Hindlimb muscle (tissue), 1 donor: ENCODE data around the gene CIAO2B. TPM values are rescaled to one million over a fixed set of nuclear protein-coding genes. Genes with fewer than 3 reads are reported as not detected.
"Not testable (repeated sequence)": the region's sequence is repeated elsewhere in the genome, so short reads cannot be mapped to it uniquely, and the experiment has no call there.

Experiments
- DNase-seq: peaks from one replicate; pipeline ENCODE4 v3.0.0-alpha.2; 2013
- polyA plus RNA-seq: library from polyadenylated mRNA; unstranded; fragments of 120-200 nt; gene quantifications from one replicate; pipeline ENCODE4 v1.2.1, GENCODE V29; 2013; ENCODE audit not compliant: insufficient read length

Gene CIAO2B
- polyA plus RNA-seq, 1 donor = 88.3 TPM

DNA sequence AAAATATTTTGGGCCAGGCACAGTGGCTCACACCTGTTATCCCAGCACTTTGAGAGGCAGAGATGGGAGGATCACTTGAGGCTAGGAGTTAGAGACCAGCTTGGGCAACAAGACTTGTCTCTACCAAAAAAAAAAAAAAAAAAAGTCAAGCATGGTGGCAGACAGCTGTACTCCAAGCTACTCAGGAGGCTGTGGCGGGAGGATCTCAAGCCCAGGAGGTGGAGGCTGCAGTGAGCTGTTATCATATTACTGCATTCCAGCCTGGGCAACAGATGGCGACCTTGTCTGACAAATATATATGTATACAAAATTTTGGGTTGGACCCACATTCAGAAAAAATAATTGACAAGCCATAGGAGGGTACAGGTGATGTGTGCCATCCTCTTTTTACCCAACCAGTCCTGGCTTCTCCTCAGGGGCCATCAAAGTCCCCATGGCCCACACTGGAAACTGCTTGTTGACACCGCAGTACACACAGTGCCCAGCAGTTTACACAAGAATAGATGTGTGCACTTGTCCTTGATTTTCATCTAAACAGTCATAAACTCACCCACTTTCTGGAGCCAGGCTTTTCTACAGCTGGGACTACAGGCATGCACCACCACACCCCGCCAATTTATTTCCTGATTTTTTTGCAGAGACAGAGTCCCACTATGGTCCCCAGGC, 2.8 kb upstream of the CIAO2B start:
- no peak for DNase-seq

DNA sequence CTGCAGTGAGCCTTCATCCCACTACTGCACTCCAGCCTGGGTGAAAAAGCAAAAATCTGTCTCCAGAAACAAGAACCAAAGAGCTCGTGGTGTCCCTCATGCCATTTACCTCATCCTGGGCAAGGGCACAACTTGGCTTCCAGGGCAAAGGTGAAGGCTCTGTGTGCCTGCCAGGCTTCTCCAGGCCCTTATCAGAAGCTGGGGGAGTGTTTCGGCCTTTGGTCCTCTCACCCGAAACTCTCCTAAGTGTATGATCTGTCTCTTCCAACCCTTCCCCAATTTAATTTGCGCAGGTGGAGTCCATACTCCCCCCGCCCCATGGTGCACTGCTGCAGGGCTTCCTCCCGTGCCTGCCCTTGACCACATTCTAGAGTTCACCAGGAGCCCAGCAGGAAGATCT, 2.3 kb upstream of the CIAO2B start:
- DNase-seq = no peak

- no peak for DNase-seq
Observed at GRCh38 chr16:66935314-66936011, 1.3 kb upstream of the CIAO2B start, which contains the start of gene CES2. Gene CES2 (plus strand): TSS chr16:66935516. CDS start chr16:66935636, 120 bp downstream.

DNA sequence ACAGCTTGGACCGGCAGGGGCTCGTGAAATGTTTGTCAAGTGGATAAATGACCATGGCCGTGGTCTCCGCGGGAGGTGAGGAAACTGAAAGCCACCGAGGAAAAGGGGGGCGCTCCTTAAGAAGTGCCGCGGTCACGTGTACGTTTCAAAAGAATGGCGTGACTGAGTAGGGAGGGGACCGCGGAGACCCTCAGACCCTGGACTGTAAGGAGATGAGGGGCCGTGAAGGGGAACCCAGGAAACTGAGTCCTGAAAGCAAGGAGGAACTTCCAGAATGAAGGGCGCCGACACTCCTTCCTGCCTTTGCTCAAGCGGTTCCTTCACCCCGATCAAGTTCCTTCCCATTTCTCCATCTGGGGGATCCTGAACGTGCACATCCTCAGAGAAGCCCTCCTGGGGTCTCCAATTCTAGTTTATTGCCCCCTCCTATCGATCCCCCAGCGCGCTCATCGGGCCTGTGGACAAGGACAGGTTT, 674 bp upstream of the CIAO2B start:
- DNase-seq = not testable (repeated sequence)

DNA sequence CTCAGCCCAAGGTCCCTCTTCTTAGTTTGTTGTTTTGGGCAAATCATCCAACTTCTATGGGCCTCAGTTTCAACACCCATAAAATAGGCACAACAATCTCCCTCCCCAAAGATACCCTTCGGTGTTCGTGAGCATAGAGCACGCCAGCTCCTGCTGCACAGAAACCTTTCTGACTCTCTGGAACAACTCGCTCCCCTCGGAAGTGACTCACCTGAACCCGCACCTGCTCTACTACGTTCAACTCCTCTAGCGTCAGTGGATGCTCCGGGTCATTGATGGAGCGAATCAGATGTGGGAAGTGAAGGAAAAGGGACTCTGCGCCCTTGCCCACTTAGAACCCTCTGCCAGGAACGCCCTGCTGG, 445 bp downstream of the CIAO2B start:
- no peak for DNase-seq

DNA sequence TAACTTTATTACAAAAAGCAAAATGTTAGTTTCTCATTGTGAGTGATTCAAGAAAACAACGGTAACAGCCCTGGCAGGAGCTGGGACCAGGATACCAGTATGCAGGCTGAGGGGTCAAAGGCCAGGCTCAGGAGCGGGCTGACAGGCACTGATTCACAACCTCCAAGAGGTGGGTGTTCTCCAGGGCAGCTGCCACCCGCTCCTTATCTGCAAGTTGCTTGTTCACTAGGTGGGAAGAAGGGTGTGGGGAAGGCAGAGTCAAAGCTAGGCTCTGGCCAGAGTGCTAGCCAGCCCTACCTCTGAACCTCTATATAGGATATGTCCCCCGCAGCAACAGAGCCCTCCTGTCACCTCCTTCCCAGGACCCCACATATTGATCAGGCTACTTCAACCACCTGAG, 2.1 kb downstream of the CIAO2B start:
- DNase-seq = no peak

DNA sequence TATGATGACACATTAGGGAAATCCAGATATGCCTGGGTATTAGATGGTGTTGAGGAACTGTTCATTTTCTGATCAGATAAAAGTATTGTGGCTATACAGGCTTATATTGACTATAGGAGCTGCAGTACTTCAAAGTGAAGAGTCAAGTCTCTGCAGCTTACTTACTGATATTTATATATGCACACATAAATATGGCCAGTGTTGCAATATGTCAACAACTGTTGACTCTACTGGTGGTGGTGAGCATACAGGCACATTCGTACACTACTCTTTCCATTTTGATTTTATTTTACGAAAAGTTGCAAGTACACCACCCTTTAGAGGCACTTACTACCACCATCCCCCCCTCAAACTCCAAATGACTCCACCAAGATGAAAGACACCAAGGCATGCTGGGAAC, 2.5 kb downstream of the CIAO2B start:
- DNase-seq = no peak

- DNase-seq = no peak
Observed at GRCh38 chr16:66930189-66930588, 4.0 kb downstream of the CIAO2B start.

DNA sequence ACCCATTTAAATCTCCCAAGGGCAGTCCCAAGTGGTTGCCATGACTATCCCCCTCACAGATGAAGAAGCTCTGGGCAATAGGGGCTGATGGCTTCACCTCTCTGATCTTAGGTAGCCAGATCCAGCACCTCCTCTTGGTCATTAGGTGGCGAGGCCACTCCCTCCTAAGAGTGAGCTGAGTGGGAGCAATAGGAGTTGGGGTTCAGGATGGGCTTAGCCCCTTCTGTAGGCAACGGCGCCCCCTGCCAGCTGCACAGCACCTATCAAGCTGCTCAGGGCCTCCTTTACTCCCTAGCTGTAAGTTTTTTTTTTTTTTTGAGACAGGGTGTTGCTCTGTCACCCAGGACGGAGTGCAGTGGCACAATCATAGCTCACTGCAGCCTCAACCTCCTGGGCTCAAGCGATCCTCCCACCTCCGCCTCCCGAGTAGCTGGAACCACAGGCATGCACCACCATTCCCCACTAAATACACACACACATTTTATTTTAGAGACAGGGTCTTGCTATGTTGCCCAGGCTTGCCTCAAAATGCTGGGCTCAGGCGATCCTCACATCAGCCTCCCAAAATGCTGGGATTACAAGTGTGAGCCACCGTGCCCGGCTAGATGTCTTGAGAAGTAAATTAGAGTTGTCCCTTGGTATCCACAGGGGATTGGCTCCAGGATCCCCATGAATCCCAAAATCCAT, 5.4 kb downstream of the CIAO2B start:
- DNase-seq = no peak

DNA sequence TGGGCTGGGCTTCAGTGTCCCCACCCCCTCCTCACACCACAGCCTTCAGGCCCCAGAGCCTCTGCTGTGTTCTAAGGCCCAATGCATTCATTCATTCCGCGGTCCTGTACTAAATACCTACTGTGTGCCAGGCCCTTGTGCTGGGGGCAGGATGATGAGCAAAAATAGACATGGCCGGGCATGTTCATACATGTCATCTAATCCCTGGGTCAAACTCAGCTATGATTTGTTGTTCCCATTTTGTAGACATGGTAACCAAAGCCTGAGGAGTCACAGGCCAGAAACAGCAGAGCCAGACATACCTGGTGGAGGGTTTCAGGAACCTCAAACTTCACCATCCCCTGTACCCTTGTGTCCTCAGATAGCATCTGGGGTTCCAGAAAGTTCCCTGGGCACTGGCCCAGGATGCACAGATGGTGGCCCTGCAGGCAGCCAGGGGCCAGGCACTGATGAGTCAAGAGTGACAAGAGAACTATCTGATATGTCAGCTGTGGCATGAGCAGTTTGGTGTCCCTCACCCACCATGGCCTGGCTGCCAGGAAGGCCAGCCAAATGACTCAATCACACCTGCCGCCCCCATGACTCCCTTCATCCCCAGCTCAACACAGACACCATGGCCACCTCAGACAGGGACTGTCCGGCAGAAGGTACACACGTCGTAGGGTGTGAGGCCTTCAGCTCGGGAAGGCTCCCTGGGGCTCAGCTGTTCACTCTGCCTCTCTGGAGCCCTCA, 6.1 kb downstream of the CIAO2B start:
- no peak for DNase-seq

- DNase-seq = no peak
Observed at GRCh38 chr16:66926961-66927436, 7.2 kb downstream of the CIAO2B start.

DNA sequence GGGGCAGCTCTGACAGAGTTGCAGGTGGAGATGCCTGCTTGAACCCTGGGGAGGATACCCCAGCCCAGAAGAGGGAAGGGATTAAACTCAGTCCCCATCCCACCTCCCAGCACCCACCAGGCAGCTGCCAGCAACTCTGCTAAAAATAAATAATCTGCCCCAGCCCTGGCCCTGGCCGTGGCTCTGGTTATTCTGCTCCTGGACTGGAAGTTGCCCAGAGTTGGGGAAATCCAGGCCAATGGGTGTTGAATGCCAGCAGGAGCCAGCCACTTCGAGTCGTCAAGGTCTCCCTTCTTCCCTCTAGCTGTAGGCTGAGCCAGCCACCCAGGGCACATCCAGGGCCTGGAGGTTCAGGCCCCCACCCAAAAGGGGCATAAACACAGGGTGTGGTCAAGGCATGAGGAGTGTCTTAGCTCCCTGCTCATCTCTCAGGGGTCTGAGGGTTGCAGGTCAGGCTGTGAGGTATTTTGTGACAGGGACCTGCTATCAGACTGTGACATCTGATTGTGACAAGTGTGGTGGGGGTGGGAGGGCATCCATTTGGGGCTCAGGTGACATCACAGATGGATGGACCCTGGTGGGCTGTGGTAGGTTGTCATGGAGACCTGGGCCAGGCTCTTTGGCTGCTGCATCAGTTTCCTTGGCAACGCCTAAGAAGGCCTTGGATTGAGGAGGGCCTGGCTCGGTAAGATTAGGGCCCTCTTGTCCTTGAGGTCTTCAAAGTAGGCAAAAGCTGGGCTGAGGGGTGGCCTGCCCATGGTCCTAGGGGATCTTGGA, 7.8 kb downstream of the CIAO2B start:
- DNase-seq = no peak

DNA sequence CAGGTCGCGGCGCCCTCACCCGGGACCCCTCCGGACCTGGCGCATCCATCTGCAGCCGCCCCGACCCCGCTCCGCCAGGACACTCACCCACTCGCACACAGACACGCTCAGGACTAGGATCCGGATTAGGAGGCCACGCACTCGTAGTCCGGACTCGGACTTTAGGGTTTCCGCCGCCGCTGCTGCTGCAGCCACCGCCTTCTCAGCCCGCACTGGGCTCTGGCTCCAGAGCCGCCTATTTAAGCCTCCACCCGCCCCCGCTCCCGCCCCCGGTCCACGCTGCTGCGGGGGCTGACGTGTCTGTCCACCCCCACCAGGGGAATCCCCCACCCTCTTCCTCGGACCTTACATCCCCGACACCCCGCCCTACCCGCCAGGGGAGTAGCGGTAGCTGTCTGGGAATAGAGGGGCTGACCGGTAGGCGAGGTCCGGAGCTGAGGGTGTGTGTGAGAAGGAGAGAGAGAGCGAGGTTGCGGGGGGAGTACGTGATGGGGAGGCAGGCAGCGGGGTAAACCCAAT, 8.8 kb downstream of the CIAO2B start, which contains the start of gene RRAD:
TSS of gene RRAD (minus strand) at position 214 of the 519 bp plus-strand sequence. CDS start 356 bp downstream, outside the sequence.
- no peak for DNase-seq

DNA sequence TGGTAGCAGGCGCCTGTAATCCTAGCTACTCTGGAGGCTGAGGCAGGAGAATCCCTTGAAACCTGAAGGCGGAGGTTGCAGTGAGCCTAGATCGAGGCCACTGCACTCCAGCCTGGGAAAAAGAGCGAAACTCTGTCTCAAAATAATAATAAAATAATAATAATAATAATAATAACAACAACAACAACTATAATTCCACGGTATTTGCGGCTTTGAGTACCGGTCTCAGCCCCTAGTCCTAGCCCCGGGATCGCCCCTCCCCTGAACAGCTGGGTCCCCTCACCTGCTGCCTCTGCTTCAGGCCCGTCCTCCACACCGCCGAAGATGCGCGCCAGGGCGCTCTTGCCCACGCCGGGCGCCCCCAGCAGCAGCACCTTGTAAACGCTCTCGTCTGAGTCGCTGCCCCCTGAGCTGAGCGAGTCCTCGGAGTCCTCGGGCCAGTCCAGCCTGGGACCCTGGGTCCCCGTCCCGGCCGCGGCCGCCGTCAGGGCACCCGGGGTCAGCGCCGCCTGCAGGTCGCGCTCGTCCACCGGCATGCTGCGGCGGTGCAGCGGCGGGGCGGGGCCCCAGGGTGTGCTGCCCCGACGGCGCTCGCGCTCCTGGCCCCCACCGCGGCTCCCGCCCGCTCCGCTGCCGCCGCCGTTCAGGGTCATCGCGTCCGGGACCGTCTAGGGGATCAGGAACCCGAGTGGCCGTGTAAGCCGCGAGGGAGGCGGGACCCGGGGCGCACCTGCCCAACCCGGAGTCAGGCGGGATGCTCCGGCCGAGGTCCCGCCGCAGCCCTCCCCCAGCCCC, 9.5 kb downstream of the CIAO2B start:
- DNase-seq = no peak

DNA sequence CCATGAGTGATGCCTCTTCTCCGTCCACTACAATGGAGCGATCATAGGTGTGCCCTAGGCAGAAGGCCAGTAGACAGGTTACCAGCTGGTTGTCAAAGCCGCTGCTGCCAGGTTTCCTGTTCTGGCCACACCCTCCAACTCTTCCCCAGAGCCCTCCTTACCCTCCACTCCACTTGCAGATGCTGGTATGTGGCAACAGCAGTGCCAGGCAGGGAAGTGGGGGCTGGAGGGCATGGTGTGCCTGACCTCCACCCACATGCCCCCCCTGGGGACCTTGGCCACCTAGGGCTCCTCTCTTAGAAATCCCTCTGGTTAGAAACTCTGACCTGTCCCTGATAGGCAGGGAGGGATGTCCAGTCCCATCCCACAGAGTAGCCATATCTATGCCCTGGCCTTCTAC, 10.3 kb downstream of the CIAO2B start:
- no peak for DNase-seq

DNA sequence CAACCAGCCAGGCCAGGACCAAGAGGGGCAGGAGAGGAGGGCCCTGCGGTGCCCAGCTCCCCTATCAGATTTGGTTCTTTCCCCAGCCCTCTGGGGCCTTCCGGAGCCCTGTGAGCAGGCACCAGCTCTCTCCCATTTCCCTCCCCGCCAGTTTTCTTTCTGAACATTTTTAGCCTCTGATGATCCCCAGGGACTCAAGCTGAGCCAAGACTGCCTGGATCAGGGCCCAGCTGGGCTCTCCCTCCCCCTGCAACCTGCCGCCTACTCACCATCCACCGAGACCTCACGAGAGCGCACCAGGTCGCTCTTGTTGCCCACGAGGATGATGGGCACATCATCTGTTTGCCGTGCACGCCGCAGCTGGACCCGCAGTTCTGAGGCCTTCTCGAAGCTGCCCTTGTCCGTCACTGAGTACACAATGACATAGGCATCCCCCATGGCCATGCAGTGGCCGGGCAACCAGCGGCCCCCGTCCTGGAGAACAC, 10.9 kb downstream of the CIAO2B start:
- no peak for DNase-seq

DNA sequence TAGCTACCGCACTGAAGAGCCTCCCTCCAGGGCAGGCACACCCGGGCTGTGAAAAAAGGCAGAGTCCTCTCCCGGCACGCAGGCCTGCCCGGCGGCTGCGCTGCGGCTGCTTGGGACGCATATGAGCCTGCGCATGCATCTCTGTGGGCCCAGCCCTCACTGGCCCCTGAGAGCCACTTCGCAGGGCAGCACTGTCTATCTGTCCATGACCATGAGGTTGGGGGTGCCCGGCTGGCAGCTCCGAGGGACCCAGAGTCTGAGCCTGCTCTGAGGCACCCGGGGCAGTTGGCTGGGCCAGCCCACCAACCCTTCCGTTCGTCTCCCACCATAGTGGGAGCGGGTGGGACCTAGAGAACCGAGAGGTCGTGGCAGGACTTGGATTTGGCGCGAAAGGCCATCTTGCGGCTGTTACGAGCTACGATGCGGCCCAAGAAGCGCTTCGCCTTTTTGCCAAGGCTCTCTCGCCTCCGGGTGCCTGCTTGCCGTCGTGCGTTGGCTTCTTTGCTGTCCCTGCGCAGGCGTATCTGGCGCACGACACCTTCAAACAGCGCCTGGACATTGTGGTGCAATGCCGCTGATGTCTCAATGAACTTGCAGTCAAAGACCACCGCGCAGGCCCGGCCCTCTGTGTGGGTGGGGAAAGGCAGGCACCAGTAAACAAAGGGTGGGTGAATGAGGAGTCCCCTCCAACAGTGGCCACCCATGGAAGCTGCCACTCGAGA, 12.3 kb downstream of the CIAO2B start:
- no peak for DNase-seq

GRCh38 chr16:66920924-66921680, 13.1 kb downstream of the CIAO2B start:
- no peak for DNase-seq

GRCh38 chr16:66920299-66920590, 14.0 kb downstream of the CIAO2B start:
- DNase-seq = no peak
